Omental fat pad (tissue), 4 donors: ENCODE data around the gene NRL. TPM values are rescaled to one million over a fixed set of nuclear protein-coding genes. Genes with fewer than 3 reads are reported as not detected.

Experiments
- ATAC-seq: fragments of 150-250 bp; one replicate; pipeline ENCODE4 v1.9.1; 2016; ENCODE audit warnings: mild to moderate bottlenecking, moderate library complexity; ENCODE audit not compliant: low FRiP score
- DNase-seq: peaks from one replicate; pipeline ENCODE4 v3.0.0-alpha.2; 2019; ENCODE audit warnings: low spot score
- total RNA-seq, 4 donors: library from RNA; depleted of rRNA; stranded (reverse); fragments of >200 nt; gene quantifications; one replicate each; pipeline ENCODE4 v1.1.0, GENCODE V29; 2016
- TF ChIP-seq, protein P1 (sequence below), 3 donors: fragments of 450-650 bp; IDR thresholded peaks; one replicate each; pipeline ENCODE4 v1.5.1; 2016 to 2017; ENCODE audit warnings: antibody characterized with exemption in 3 of 3, mild to moderate bottlenecking in 3 of 3, moderate library complexity in 2 of 3

NRL gene
- total RNA-seq, 4 donors from 2014 or later = 0.94 to 4.3 (median 1.3) TPM

DNA sequence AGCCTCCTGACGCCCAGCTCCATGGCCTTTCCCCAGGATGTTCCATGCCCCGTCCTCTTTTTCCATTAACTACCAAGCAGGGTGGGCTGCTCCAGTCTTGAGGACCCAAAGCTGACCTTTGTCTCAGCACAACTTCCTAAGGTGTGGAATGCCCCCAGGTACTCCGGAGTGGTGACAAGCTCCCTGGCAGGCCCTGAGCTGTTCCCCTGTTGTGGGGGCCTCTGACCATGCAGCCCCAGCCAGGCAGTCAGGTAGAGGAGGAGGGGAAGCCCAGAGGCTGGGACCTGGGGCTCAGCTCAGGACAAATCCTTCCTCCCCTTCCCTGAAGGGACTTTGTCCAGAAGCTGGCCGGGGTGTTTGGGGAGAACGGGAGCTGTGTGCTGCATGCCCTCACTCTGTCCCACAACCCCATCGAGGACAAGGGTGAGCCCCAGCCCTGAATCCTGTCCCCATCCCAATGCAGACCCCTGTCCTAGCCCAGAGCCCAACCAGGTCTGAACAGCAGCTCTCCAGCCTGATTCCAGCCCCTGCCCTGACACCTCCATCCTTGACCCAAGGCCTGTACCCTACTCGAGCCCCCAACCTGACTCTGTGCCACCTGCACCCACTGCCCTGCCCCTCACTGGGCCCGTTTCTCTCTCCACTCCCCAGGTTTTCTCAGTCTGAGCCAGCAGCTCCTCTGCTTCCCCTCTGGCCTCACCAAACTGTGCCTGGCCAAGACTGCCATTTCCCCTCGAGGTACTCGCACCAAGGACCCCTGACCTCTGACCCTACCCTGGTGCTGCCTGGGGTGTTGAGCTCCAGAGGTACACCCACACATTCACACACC is 58.6 kb downstream of the NRL start:
- TF ChIP-seq, protein P1, sequence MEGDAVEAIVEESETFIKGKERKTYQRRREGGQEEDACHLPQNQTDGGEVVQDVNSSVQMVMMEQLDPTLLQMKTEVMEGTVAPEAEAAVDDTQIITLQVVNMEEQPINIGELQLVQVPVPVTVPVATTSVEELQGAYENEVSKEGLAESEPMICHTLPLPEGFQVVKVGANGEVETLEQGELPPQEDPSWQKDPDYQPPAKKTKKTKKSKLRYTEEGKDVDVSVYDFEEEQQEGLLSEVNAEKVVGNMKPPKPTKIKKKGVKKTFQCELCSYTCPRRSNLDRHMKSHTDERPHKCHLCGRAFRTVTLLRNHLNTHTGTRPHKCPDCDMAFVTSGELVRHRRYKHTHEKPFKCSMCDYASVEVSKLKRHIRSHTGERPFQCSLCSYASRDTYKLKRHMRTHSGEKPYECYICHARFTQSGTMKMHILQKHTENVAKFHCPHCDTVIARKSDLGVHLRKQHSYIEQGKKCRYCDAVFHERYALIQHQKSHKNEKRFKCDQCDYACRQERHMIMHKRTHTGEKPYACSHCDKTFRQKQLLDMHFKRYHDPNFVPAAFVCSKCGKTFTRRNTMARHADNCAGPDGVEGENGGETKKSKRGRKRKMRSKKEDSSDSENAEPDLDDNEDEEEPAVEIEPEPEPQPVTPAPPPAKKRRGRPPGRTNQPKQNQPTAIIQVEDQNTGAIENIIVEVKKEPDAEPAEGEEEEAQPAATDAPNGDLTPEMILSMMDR (IDR thresholded peaks at IDR 0.05) = no peak
- ATAC-seq (no peak), DNase-seq (no peak)

DNA sequence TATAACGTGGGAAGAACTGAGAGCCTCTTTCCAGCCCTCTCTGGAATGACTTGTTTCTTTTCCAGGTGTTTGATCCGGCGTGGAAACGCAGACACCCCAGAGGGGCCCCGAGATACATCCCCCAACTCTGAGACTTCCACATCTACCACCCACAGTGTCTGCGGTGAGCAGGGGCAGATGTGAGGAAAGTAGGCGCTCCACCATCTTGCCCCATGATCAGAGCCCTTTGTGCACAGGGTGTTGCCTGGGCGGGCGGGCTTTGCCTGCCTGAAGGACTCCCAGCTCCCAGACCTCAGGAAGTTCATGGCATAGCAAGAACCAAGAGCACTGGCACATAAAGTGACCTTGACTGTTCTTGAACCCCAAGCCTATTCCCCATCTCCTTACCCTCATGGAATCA is 60.1 kb downstream of the NRL start:
- TF ChIP-seq, protein P1 (IDR thresholded peaks at IDR 0.05) = no peak
- ATAC-seq (no peak), DNase-seq (no peak)

DNA sequence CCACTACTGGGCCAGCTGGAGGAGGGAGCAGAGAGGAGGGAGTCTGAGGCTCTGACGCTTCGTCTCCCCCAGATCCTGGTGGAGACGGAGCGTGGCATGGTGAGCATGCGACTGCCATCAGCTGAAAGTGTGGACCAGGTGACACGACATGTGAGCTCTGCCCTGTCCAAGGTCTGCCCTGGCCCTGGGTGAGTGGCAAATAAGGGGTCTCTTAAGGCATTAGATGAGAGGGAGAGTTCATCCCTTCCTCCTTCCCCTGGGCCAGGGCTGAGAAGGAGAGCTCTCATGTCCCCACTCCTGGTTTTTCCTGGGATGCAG is 60.5 kb downstream of the NRL start:
- DNase-seq = no peak
- ATAC-seq = no peak
- TF ChIP-seq, protein P1 (IDR thresholded peaks at IDR 0.05) = no peak

- DNase-seq = no peak
- TF ChIP-seq, protein P1 (IDR thresholded peaks at IDR 0.05) = no peak
- ATAC-seq = no peak
Measured at GRCh38 chr14:24053548-24054323, 61.0 kb downstream of the NRL start.

DNA sequence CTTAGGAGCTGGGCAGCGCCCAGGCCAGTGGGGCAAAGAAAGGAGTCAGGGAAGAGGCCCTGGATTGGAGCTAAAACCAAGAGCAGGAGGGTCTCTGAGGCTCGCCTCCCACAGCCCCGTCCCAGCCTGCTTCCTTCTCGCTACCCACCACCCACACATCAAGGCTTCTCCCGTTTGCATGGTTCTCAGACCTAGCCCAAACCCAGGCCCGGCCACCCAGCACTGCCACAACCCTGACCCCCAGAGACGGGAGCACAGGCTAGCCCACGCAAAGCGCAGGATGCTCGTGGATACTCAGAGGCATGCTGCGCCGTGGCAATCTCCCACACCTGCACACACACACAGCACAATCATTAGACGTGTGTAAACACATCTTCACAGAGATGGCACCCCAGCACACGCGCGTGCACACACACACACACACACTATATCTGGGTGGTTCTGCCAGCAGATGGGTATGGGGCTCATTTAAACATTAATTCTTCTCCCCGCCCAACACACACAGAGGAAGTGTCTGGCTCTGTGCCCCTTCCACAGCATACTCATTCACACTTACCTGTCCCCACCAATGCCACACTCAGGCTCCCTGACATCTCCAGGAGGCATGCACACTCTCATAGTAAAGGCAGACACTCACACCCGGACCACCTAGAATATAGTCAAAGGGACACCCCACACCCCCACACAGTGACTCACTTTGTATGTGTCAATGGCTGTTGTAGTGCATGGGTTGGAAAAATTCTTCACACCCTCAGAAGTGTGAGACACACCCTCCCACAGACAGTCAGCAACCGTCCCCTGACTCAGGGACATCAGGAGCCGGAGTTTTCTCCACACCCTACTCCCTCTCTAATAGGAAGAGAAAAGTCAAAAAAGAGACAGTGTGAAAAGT is 61.8 kb downstream of the NRL start:
- TF ChIP-seq, protein P1 (IDR thresholded peaks at IDR 0.05) = no peak
- ATAC-seq = no peak
- no peak for DNase-seq

DNA sequence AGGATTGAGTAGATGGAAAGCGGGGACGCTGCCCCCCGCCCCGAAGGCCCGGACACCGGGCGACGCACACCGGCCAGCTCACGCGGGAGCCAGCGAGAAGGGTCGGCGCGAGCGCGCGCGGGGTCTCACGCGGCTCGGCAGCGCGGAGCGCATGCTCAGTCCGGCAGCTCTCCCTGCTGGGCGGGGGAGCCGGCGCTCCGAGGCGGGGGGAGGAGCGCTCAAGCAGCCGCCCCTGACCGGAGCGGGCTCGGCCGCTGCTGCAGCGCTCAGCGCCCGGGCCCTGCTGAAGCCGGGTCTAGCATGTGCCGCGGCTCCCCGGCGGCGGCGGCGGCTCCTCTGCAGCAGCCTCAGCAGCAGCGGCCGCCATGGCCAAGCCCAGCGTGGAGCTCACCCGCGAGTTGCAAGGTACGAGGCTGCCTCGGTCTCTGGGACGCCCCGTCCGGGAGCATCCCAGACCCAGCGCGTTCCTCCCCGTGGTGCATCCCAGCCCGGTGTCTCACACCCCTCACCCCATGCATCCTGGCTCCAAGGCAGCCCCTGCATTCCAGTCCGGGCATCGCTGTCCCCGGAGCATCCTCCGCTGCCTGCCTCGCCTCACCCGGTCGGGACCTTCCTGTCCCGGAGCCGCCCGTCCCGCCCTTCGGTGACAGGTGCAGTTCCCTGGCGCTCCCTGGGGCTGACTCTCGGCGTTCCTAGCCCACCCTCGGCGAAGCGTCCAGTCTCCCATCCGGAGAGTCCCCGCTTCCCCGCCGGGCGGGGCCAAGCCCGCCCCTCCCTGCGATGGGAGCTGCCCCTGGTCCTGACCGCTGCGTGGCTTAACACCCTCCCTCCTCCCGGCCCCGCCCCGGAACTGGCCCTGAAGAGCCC is 62.7 kb downstream of the NRL start, which contains the start of gene CARMIL3:
CARMIL3 (plus strand) TSS at position 221 of the 867 bp plus-strand sequence; CDS start at position 366, 145 bp downstream.
- ATAC-seq (peak; percentile 82), DNase-seq (no peak)
- TF ChIP-seq, protein P1 (IDR thresholded peaks at IDR 0.05) = no peak
